Raji (cell line): ENCODE data around the gene RFXAP.

Experiments used
- POLR2A ChIP-seq: IDR thresholded peaks from 2 replicates; pipeline ENCODE4 v1.6.1; 2011; ENCODE audit warnings: low read depth, low read length, control low read depth; ENCODE audit not compliant: insufficient read depth

Gene RFXAP

GRCh38 chr13:36804588-36804987 is 14.4 kb upstream of the RFXAP start:
- no peak for TF ChIP-seq POLR2A

- TF ChIP-seq POLR2A = no peak
Observed at GRCh38 chr13:36806102-36806501, 12.9 kb upstream of the RFXAP start.

GRCh38 chr13:36807616-36808015 is 11.4 kb upstream of the RFXAP start:
- TF ChIP-seq POLR2A = no peak

- TF ChIP-seq POLR2A = no peak
Observed at GRCh38 chr13:36813225-36813624, 5.8 kb upstream of the RFXAP start.

- TF ChIP-seq POLR2A = no peak
Observed at GRCh38 chr13:36814465-36814864, 4.6 kb upstream of the RFXAP start.

- TF ChIP-seq POLR2A = no peak
Observed at GRCh38 chr13:36815062-36815461, 4.0 kb upstream of the RFXAP start.

GRCh38 chr13:36817996-36818803 is 822 bp upstream of the RFXAP start:
- TF ChIP-seq POLR2A = no peak

DNA sequence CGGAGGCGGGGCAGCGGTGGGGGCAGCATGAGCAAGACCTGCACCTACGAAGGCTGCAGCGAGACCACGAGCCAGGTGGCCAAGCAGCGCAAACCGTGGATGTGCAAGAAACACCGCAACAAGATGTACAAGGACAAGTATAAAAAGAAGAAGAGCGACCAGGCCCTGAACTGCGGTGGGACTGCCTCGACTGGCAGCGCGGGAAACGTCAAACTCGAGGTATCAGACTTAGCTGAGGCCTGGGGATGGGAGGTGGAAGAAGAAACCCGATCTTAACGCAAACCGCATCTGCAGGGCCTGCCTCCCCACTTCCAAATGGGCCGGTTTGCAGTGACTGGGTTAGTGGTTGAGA is 693 bp downstream of the RFXAP start:
- TF ChIP-seq POLR2A = no peak

DNA sequence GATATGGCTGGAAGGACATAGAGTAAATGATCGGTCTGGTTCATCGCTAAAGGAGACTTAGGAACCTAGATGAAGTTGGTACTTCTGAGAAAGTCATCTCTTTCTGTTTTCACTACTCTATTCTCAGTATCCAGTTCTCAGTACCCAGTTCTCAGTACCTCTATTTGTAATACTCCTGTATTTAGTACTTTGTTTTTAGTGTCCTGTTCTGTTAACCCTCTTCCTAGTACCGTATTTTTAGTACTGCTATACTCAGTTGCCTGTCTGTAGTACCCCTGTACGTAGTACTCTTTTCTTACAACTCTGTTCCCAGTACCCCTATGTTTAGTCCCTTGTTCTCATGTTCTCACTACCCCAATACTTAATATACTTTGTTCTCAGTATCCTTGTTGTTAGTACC is 1.2 kb downstream of the RFXAP start:
- no peak for TF ChIP-seq POLR2A

- no peak for TF ChIP-seq POLR2A
Observed at GRCh38 chr13:36822785-36823184, 3.8 kb downstream of the RFXAP start.

DNA sequence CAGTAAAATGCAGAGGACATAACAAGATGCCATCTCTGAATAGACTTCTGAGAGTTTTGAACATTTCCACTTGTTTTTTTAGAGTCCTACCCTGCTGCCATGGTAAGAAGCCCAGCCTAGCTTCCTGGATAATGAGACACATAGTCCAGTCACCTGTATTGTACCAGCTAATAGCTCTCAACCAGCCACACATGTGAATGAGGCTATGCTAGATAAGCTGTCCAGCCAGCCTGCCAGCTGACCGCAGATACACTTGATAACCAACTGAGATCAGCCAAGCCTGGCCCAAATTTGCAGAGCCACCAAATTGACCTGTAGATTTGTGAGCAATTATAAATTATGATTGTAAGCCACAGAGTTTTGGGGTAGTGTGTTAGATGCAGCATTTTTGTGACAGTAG is 10.7 kb downstream of the RFXAP start:
- no peak for TF ChIP-seq POLR2A

DNA sequence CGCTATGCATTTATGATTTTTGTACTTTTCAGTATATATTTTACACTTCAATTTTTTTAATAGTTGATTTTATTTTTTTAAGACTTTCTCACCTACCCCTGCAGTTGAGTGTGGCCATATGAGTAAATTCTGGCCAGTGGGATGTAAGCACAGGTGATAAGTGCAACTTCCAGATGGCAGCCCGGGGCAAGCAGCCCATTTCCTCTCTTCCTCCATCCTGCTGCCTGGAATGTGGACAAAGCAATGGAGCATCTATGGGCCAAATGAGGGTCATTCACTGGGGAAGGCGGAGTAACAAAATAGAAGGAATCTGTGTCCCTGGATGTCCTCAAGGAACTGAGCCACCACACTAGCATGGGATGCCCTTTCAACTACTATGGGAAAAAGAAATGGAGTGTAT is 12.3 kb downstream of the RFXAP start:
- TF ChIP-seq POLR2A = no peak

DNA sequence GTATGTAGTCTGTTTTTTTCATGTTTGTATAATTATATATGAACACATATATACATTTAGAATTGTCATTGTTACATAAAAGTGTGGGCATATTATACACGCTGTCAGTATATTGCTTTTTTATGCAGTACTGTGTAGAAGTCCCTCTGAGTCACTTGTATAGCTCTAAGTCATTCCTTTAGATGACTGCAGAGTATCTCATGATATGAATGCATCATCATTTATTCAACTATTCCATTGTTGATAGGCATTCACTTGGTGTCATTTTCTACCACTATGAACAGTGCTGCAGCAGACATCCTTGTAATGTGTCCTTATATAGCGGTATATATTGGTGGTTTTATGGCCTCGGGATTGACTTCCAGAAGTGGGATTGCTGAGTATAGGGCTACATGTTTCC is 15.3 kb downstream of the RFXAP start:
- TF ChIP-seq POLR2A = no peak

GRCh38 chr13:36837354-36838092 is 18.5 kb downstream of the RFXAP start:
- no peak for TF ChIP-seq POLR2A

DNA sequence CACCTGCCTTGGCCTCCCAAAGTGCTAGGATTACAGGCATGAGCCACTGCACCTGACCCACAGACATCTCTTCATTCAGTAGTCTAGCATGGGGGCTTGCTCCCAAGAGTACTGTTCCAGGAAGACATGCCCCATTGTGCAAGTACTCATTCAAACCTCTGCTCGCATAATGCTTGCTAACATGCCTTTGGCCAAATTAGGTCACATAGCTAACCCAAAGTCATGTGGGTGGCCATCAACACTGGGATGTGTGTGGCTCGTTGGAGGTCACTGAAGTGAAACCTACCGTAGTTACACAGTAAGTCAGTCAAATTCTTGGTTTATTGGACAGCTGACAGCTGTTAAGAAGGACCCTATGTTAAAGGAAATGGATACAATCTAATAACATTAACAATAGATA is 20.3 kb downstream of the RFXAP start:
- TF ChIP-seq POLR2A = no peak

DNA sequence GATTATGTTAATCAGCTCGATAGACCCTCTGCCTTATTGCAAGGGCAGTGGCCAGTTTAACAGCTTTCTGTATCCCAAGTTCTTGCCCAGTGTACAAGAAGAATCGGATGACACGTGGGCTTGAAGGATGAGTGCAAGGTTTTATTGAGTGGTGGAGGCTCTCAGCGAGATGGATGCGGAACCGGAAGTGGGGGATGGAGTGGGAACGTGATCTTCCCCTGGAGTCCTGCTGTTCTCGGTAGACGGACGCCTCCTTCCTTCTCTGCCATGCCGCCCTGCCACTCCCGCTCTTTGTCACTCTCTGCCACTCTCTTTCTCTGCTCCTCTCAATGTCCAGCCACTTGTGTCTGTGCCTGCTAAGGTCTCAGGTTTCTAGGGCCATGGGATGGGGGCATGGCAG is 21.0 kb downstream of the RFXAP start:
- no peak for TF ChIP-seq POLR2A
